ENCODE results near the gene TRDN.

- TF ChIP-seq POLR2AphosphoS5 (IDR thresholded peaks at IDR 0.05; ENCODE audit: borderline replicate concordance, low read depth, low read length) (no peak), EZH2 (IDR thresholded peaks at IDR 0.05) (no peak), FOXP2 (optimal IDR thresholded peaks at IDR 0.05; ENCODE audit: control extremely low read depth, extremely low read length, insufficient read depth) (no peak)
These were observed 304.7 kb downstream of the TRDN start for GRCh38 chr6:123332070-123332469.

All from SK-N-MC (cell line).